Activated naive CD8-positive, alpha-beta T cell treated with anti-CD3 and anti-CD28 coated beads, Interleukin-2, amount 10 ng/mL, durations not matched to agents 7 days and 5 days (primary cell): ENCODE data around the gene AQP12B. TPM values are rescaled to one million over a fixed set of nuclear protein-coding genes. Genes with fewer than 3 reads are reported as not detected.
"Not testable (repeated sequence)": the region's sequence is repeated elsewhere in the genome, so short reads cannot be mapped to it uniquely, and the experiment has no call there.

Source experiments
- ATAC-seq: fragments of 150-1000 bp; cut with Tn5 transposase; one replicate; pipeline ENCODE4 v1.10.0; 2021; ENCODE audit warnings: low read depth, moderate library complexity
- POLR2A ChIA-PET: fragments of 350-600 bp; sonication (Branson Sonifier 250); formaldehyde crosslinking; loops from one replicate; lab custom pipeline; 2021; ENCODE audit warnings: antibody characterized with exemption; lab: Charles Lee
- DNase-seq: peaks from one replicate; pipeline ENCODE4 v3.0.0; 2021
- H3K27ac Mint-ChIP-seq: one replicate; pipeline ENCODE4 v1.8.0; 2022; ENCODE audit warnings: mild to moderate bottlenecking, mixed read lengths
- H3K27me3 Mint-ChIP-seq: one replicate; pipeline ENCODE4 v1.8.0; 2022; ENCODE audit warnings: mild to moderate bottlenecking, moderate library complexity, mixed read lengths
- H3K36me3 Mint-ChIP-seq: one replicate; pipeline ENCODE4 v1.8.0; 2021; ENCODE audit warnings: mild to moderate bottlenecking, mixed read lengths
- H3K4me1 Mint-ChIP-seq: one replicate; pipeline ENCODE4 v1.8.0; 2021; ENCODE audit warnings: mixed read lengths
- H3K4me3 Mint-ChIP-seq: one replicate; pipeline ENCODE4 v1.8.0; 2022; ENCODE audit warnings: mild to moderate bottlenecking, moderate library complexity, mixed read lengths
- H3K9me3 Mint-ChIP-seq: one replicate; pipeline ENCODE4 v1.8.0; 2021; ENCODE audit warnings: mixed read lengths
- total RNA-seq, 2 experiments: library from RNA; stranded (reverse); gene quantifications; one replicate each; pipeline ENCODE4 v1.2.3, GENCODE V29; 2021

The AQP12B gene
- total RNA-seq, 2 experiments from 2014 or later = not detected

DNA sequence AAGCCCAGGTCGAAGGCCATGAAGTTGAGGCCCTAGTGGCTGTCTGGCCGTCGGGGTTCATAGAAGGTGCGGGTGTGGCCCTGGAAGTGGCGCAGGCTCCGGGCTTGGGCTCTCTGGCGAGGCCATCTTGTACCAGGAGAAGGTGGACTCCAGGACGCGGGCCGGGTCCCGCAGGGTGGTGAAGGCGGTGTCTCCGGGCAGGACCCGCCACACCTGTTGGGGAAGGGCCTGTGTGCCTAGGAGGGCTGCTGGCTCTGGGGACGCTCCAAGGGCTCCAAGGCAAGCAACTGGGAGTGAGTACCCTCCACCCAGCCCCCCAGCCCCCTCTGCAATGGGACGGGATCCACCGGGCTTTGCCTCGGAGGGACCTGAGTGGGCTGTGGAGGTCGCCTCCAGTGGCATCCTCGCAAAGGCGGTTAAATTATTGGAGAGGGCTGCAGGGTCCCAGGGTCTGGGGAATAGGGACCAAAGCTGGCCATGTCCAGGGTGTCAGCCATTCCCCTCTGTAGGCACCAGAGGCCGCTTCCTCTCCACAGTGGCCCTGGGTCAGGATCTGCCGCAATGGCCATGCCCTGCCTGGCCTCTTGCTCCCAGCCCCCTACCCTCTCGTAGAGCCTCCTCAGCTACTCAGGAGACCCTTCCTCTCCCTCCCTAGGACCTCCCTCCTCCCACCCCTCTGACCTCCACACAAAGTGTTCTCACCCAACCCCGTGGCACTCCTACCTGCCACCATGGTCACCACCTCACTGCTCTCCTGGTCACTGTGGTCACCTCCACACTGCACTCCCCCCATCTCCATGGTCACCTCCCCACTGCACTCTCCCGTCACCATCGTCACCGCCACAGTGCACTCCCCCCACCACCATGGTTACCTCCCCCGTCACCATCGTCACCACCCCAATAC, 19.3 kb upstream of the AQP12B start:
- H3K4me3 Mint-ChIP-seq = no peak overlapping the region
- H3K27me3 Mint-ChIP-seq = peaks cover 26% of the 10 kb centered on the region
- H3K27ac Mint-ChIP-seq = no peak overlapping the region
- peaks cover 9% of the 10 kb centered on the region for H3K4me1 Mint-ChIP-seq
- DNase-seq = no peak
- no peaks in the 10 kb centered on the region for H3K9me3 Mint-ChIP-seq
- POLR2A ChIA-PET = no interaction called here
- no peak for ATAC-seq
- no peaks in the 10 kb centered on the region for H3K36me3 Mint-ChIP-seq

DNA sequence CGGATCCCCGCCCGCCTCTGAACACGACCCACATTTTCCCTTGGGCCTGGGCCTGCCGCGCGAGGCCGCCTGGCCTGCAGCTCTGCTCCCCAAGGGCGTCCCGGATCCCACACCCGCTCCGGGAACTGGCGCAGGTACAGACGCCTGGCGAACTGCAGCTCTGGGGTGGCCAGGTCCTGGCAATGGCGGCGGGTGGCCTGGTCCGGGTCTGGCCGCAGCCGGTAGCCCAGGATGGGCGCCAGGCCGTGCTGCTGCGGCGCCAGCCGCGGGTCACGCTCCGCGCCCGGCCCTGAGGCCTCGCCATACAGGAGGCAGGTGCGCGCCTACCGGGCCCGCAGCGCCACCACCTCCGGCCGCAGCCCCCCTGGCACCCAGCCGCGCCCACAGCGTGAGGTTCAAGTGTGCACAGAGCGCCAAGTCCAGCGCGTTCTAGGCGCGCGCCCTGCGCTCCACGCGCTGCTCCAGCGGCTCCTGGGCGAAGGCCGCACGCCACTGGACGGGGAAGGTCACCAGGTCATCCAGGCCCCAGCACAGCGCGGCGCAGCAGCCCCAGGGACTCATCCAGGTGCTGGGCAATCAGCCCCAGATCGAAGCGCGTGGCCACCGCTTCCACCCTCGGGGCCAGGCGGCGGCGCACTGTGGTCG, 18.5 kb upstream of the AQP12B start:
- ATAC-seq (no peak), DNase-seq (no peak)
- POLR2A ChIA-PET = no interaction called here
- Mint-ChIP-seq H3K9me3 (no peaks in the 10 kb centered on the region), H3K36me3 (no peaks in the 10 kb centered on the region), H3K4me3 (no peak overlapping the region), H3K4me1 (peaks cover 9% of the 10 kb centered on the region), H3K27me3 (peaks cover 23% of the 10 kb centered on the region), H3K27ac (no peak overlapping the region)

DNA sequence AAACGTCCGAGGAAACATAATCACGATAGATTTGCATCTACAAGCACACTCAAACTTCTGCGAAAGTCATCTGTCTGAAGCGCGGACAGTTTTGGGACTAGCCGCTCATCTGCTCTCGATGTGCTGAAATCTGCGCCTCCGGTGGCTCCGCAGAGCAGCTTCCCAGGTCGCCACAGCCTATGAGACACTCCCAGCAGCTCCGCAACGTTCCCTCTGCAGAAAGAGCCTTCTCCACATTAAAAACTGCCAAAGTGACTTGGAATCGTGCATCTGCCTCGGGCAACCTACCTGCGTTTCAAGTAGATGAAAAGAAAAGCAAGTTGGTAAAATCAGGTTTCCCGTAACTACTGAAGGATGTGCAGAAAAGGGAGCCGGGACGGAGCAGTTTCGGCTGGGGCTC, 17.9 kb upstream of the AQP12B start:
- H3K27me3 Mint-ChIP-seq = peaks cover 18% of the 10 kb centered on the region
- ATAC-seq, H3K4me1 Mint-ChIP-seq, DNase-seq, POLR2A ChIA-PET, H3K9me3 Mint-ChIP-seq, H3K4me3 Mint-ChIP-seq, H3K36me3 Mint-ChIP-seq, H3K27ac Mint-ChIP-seq: not testable (repeated sequence)

DNA sequence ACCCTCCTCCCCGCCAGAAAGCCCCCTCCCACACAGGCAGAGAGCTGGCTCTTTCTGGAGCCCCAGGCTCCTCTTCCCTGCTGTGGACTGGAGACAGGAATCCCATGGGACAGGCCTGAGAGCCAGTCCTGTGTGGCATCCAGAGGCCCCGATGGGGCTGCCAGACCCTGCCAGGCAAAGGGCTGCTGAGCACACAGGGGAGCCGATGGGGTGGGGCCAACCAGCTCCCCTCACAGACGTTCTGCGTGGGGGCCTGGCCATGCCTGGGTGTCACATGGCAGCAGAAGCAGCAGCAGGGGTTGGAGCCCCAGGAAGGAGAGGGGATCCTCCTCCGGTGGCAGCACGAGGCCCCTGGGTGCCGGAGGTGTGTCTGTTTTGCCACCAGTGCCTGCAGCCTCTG, 17.1 kb upstream of the AQP12B start:
- DNase-seq = peak; percentile 25
- H3K9me3 Mint-ChIP-seq, ATAC-seq, H3K27ac Mint-ChIP-seq, H3K4me3 Mint-ChIP-seq, H3K4me1 Mint-ChIP-seq, H3K36me3 Mint-ChIP-seq, POLR2A ChIA-PET: not testable (repeated sequence)
- H3K27me3 Mint-ChIP-seq = peaks cover 12% of the 10 kb centered on the region

DNA sequence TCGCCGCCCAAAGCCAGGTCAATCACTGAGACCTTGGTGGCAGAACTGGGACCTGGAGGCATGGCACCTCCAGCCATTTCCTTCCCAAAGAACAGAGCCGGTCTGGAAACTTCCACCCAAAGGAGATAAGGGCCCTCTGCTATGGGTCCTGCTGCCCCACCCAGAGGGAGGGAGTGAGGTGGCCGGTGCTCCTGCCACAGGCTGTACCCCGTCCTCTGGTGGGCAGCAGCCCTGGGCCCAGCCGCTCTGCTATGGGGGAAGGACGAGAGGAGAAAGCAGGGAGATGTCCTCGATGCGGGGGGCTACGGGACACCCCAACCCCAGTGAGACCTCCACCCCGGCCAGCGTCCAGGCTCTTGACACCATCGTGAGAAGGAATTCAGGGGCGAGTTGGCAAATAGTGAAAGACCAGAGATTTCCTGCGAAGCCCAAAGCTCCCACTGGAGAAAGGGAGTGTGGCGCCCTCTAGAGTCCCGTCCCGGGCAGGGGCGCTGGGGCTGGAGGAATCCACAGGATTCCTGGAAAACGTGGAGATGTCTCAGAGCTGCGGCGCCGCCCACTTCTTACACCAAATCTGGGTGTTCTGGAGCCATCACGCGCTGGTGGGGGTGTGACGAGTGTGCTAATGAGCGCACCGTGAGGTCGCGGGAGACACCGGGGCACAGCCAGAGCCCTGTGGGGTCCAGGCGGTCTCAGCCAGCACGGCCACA, 16.3 kb upstream of the AQP12B start:
- H3K9me3 Mint-ChIP-seq, ATAC-seq, H3K27me3 Mint-ChIP-seq, H3K4me1 Mint-ChIP-seq, H3K27ac Mint-ChIP-seq, POLR2A ChIA-PET, H3K4me3 Mint-ChIP-seq, H3K36me3 Mint-ChIP-seq: not testable (repeated sequence)
- DNase-seq = peak; percentile 35

DNA sequence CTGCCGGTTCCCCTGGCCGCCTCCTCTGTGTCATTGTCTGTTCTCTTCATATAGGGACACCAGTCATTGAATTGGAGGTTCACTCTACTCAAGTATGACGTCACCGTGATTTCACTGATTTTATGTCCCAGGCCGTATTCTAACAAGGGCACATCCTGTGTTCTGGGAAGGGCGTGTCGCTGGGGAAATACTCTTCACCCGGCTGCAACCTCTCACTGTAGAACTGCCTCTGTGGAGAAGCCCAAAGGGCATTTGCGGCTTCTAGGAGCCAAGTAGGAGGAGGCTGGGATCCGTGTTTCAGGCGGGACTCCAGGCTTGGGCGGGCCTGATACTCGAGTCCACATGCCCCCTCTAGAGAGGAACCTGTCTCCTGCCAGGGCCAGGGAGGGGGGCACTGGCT, 13.8 kb upstream of the AQP12B start:
- H3K9me3 Mint-ChIP-seq, H3K36me3 Mint-ChIP-seq, H3K27ac Mint-ChIP-seq, POLR2A ChIA-PET, H3K4me3 Mint-ChIP-seq, DNase-seq, ATAC-seq, H3K27me3 Mint-ChIP-seq, H3K4me1 Mint-ChIP-seq: not testable (repeated sequence)

DNA sequence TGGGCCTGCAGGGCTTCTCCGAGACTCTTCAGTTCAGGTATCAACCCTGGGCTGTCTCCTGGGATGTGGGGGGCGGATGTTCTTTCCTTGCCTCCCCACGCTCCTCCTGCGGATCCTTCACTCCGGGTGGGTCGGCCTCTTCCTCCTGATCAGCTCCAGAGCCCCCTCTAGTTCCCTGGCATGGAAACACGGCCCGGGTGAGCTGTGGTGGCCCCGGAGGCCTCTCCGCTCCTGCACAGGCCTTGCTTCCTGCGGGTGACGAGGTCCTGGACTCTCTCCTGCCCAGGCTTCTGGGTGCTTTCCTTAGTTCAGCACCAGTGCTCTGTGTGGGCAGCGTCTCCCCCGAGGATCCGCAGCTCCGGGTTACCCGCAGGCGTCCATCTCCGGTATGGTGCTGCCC, 12.9 kb upstream of the AQP12B start:
- H3K9me3 Mint-ChIP-seq, ATAC-seq, H3K27ac Mint-ChIP-seq, POLR2A ChIA-PET, H3K4me3 Mint-ChIP-seq, H3K4me1 Mint-ChIP-seq, H3K27me3 Mint-ChIP-seq, H3K36me3 Mint-ChIP-seq, DNase-seq: not testable (repeated sequence)

DNA sequence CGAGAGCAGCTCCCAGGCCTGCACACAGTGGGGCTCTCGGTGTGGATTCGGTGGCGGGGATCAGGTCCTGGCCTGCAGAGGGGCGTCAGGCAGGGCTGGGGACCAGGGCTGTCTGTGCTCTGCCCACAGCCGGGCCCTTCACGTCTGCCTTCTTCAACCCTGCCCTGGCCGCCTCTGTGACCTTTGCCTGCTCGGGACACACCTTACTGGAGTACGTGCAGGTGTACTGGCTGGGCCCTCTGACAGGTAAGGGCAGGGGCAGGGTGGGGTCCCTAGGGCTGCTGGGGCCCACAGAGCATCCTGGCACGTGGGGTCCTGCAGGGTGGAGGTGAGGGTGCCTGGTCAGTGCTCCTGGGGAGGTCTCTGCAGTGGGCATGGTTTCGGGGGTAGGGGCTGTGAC, 11.6 kb upstream of the AQP12B start:
- ATAC-seq, H3K27me3 Mint-ChIP-seq, H3K9me3 Mint-ChIP-seq, POLR2A ChIA-PET, H3K27ac Mint-ChIP-seq, DNase-seq, H3K4me3 Mint-ChIP-seq, H3K36me3 Mint-ChIP-seq, H3K4me1 Mint-ChIP-seq: not testable (repeated sequence)

DNA sequence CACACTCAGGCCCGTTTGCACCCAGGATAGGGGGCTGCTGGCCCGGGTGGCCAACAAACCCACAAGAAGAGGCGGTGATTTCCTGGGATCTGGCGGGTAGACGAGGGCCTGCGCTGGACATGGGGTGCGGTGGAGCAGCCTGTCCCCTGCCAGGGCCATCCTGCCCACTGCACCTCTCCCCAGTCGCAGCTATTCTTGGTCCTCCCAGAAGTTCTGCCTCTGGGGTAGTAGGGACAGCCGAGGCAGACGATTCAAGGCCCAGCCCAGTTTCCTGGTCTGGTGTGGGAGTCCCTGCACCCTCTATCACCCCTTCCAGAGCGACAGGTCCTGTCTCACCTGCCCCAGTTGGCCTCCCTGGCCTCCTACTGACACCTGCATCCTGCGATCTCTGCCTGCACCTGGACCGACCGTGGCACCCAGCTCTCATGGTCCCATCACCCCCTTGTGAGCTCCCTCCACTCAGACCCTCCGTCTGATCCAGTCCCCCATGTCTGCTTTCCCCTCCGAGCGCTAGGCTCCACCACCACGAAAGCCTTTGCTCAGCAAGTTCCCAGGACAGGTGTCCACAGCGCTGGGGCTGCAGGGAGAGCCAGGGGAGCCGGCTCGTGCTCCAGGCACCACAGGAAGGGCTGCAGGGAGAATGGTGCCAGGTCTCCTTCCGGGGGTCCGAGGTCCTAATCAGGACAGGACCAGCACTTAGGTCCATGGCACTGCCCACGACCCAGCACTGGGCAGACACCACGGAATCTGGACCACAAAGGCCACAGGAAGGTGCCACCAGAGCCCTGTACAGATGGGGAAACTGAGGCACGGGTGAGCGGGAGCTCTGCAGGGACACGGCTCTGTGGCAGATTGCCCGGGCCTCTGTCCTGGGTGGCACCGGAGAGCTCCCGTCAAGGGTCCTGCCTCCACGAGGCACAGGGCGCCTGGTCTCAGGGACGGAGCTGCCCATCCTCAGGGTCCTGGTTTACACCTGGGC, 10.2 kb upstream of the AQP12B start:
- DNase-seq = peak; percentile 27
- H3K9me3 Mint-ChIP-seq, ATAC-seq, POLR2A ChIA-PET, H3K27ac Mint-ChIP-seq, H3K27me3 Mint-ChIP-seq, H3K4me3 Mint-ChIP-seq, H3K36me3 Mint-ChIP-seq, H3K4me1 Mint-ChIP-seq: not testable (repeated sequence)

DNA sequence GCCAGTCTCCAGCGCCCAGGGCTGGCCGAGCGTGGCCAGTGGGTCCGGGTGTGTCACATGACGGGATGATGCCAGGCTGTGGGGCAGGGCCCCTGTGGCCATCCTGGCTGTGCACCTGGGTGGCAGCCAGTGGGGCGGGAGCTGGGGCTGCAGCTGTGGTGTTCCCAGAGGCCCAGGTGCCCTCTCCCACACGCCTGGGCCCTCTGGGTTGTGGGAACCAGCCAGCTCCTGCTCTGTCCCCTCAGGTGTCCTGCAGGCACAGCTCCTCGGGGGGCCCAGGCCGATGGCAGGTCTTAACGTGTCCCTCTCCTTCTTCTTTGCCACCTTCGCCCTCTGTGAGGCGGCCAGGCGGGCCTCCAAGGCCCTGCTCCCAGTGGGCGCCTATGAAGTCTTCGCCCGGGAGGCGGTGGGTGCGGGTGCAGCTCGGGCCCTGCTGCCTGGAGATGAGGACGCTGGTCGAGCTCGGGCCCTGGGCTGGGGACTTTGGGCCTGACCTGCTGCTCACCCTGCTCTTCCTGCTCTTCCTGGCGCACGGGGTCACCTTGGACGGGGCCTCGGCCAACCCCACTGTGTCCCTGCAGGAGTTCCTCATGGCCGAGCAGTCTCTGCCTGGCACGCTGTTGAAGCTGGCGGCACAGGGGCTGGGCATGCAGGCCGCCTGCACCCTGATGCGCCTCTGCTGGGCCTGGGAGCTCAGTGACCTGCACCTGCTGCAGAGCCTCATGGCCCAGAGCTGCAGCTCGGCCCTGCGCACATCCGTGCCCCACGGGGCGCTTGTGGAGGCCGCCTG, 9.1 kb upstream of the AQP12B start, which contains the start of gene AQP12A:
AQP12A (plus strand) TSS at position 236 of the 790 bp plus-strand sequence; CDS start at position 284, 48 bp downstream.
- H3K4me1 Mint-ChIP-seq, H3K27ac Mint-ChIP-seq: not testable (repeated sequence)
- H3K4me3 Mint-ChIP-seq = peak within 1 kb of the TSS; percentile 40

DNA sequence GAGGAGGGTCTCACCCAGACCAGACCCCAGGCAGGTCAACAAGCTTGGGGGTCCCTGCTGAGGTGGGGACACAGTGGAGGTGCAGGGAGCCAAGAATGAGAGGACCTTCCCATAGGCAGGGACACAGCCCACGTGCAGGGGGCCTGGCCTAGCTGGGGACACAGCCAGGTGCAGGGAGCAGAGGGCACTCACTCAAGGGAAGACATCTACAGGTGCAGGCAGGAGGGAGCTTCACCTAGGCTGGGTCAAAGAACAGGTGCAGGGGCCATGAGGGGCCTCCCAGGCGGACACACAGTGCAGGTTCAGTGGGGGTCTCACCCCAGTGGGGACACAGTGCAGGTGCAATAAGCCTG, 8.4 kb upstream of the AQP12B start:
- H3K27ac Mint-ChIP-seq, H3K36me3 Mint-ChIP-seq, H3K4me1 Mint-ChIP-seq, ATAC-seq, H3K9me3 Mint-ChIP-seq, H3K27me3 Mint-ChIP-seq, H3K4me3 Mint-ChIP-seq, POLR2A ChIA-PET: not testable (repeated sequence)
- peak; percentile 29 for DNase-seq

More for the DNA sequence above, 9.1 kb upstream of the AQP12B start, which contains the start of gene AQP12A:
- H3K9me3 Mint-ChIP-seq, H3K36me3 Mint-ChIP-seq, ATAC-seq, POLR2A ChIA-PET, H3K27me3 Mint-ChIP-seq: not testable (repeated sequence)
- DNase-seq = peak; percentile 26

DNA sequence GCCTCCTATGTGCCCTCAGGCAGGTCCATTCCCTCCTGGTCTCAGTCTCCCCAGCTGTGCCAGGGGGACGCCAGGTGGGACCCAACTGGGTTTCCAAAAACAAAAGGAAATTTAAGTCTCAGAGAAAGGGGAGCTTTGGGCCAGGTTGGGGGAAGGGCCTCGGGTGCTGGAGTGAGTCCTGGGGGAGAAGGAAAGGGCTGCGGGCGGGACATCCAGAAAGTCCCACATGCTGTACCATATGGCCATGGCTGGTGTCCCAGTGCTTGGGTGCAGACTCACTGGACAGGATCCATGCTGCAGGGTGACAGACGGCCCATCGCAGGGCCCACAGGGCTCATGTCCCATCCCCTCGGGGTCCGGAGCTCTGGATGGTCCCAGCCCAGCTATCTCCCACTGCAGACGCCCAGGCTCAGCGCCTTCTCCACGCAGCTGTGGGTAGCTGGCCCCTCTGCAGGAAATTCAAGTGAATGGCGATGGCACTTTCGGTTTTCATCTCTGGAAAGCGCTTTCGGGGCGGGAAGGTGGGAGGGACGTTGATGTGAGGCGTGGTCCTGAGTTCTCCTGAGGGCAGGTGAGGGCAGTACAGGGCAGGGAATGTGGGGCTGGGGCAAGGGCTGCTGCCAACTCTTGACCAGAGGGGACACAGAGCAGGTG, 7.9 kb upstream of the AQP12B start:
- peak overlapping the region; percentile 40 for H3K4me3 Mint-ChIP-seq
- POLR2A ChIA-PET, H3K27me3 Mint-ChIP-seq, H3K4me1 Mint-ChIP-seq, H3K36me3 Mint-ChIP-seq, H3K9me3 Mint-ChIP-seq, H3K27ac Mint-ChIP-seq: not testable (repeated sequence)
- DNase-seq = peak; percentile 35
- peak; percentile 81 for ATAC-seq
